NCI-H526 treated with DMSO at 0.1 percent for 48 hours (cell line): ENCODE results near the gene ARF1.

Experiments used
- DNase-seq: peaks from one replicate; lab custom pipeline; 2025; lab: John Stamatoyannopoulos, UW

Gene ARF1

DNA sequence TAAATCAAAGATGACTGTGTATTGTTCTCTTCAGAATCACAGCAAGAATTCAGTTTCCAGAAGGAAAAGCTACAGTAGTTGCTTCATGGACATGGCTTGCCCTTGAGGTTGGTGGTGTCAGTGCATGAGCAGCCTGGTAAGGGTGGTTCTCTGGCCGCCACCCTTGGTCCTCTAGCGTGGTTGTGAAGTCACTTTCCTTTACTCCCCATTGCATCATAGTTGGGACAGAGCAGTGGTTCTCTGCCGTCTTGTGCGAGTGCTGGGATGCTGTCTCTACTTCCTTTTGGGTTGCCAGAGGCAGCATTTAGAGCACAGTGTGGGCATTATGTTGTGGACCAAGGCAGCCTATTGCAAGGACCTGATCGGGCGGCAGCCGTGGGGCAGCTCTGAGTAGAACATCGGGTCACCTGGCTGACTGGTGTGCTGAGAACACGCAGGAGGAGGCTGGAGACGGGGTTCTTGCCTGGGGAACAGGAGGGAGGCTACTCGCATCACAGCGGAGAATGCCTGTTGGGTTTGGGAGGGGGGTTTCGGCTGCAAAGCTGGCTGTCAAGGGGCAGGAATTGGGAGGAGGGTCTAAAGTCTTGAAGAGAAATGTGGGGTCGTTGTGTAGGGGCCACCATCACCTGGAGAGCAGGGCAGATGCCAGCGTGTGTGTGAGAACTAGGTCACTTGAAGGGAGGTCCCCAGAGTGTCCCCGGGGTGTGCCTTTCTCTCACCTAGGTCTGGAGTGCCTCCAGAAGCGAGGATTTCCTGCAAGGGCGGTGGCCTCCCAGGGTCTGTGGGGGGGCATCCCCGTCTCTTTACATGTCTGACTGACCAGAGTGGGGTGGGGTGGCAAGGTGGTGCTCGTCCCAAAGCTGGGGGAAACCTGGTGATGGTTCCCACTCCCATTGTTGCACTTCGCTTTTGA lies 6.3 kb downstream of the ARF1 start:
- no peak for DNase-seq

DNA sequence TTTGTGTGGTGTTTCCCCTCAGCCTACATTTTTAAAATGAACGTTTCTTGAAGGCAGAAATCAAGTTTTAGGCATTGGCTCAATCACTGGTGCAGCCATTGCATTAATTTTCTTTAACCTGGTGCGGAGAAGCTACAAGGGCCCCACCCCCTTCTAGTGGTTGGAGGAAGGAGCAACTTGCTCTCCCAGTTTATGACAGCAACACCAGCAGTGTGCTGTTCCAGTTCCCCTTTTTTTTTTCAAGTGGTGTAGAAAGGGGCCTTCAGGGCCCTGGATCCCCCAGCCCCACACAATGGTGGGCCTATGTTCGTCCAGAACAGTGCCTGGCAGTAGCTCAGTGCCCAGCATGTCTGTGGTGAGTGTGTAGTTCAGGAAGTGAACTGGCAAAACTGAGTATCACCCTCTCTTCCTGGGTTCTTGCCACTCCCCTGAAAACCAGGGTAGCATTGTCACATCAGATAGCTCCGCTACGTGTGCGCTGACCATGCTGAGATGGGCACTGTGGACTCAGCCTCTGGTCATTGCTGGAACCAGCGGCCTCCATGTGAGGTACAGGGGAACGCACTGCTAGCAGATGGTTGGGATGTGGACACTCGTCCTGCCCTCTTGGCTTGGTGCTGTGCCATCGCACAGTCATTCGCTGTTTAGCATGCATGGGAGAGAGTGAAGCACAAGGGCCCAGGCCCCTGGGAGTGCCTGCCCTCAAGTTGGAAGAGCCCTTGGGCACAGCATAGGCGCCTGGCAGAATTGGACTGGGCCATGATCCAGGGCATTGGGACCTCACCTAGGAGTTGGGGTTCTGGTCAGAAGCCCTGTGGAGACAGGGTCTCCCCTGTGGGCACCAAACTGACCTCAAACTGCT lies 7.2 kb downstream of the ARF1 start:
- DNase-seq: no peak

DNA sequence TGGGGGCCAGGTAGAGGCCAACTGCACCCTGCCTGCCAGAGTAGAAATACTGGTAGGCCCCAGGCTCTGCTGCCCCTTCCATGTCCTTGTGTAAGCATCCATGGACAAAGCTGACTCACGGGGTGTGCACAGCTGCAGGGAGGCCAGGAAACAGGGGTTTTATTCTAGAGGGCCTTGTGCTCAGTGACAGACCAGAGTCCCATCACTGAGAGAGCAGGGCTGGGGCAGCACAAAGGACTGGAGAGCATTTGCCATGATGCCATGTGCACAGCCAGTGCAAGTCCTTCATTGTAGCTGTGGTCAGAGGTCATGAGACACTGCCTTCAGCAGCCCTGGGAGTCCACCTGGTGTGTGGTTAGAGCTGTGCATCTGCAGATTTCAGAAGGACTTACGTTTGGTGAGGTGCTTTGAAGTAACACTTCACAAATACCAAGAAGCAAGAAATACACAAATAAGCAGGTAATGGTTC lies 8.1 kb downstream of the ARF1 start:
- DNase-seq: no peak

DNA sequence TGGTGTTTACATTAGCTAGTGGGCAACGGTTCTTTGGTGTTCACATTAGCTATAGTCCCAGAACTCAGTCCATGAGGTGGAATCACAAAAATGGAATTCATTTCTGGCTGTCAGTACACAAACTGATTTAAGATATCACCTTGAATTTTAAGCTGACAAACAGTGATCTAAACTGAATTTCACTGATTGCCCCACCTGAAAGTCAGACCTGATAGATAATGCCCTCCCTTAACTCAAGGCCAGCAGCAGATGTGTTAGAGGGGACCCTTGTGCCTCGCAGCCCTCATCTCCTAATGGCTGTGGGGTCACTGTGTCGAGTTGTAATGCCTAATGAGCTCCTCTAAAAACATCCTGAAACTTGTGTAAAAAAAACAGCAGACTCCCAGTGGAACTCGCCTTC lies 8.6 kb downstream of the ARF1 start:
- no peak for DNase-seq

DNA sequence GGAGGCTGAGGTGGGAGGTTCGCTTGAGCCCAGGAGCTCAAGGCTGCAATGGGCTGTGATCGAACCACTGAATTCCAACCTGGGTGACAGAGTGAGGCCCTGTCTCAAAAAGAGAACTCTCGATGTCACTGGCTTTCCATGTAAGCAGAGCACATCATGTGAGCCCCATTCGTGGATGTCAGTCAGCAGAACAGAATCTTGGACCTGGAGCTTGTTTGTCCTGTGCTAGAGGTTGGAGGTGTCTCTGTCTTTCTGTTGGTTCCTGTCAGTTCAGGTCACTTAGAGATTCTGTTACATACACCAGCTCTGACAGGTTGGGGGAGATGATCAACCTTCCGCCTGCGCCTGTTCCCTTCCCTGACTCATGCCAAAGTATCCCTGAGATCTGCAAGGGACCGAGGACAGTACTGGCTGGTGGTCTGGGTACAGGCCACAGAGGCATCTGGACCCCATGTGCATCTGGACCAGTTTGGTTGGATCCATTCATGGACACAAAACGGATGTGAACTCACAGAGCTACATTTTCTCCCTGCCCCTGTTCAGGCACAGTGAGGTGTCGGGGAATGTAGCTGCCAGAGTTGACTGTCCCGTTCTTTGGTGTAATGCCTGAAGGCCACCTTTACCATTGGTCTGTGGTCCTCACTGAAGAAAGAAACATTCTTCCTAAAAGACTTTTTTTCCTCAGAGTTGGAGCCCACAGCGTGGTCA lies 10.0 kb downstream of the ARF1 start:
- no peak for DNase-seq

DNA sequence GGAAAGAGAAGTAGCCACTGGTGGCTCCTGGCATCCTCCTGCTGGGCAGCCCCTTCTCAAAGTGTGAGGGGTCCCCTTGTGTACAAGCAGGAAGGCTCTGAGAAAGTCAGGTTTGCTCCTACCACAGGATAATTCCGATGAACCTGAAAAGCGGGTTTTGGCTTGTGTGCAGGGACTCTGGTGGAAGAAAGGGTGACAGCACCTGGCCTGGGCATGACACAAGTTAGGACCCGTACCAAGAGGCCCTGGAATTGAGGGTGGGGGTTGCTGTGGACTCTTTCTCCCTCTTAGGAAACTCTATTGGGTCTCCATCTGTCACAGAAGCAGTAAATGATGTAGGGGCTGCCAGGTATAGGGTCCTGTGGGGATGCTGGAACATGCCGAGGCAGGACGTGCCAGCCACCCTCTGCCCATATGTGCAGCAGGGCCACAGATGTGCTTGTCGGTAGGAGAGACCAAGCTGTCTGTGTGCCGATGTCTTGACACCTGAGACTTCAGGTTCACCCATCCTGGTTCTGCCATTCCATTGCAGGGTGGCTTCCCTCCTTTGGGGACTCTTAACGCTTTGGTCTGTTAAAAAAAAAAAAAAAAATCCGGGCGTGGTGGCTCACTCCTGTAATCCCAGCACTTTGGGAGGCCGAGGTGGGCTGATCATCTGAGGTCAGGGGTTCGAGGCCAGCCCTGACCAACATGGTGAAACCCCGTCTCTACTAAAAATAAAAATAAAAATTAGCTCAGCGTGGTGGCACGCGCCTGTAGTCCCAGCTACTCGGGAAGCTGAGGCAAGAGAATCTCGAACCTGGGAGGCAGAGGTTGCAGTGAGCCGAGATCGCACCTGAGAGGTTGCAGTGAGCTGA lies 10.8 kb downstream of the ARF1 start:
- DNase-seq: no peak

DNA sequence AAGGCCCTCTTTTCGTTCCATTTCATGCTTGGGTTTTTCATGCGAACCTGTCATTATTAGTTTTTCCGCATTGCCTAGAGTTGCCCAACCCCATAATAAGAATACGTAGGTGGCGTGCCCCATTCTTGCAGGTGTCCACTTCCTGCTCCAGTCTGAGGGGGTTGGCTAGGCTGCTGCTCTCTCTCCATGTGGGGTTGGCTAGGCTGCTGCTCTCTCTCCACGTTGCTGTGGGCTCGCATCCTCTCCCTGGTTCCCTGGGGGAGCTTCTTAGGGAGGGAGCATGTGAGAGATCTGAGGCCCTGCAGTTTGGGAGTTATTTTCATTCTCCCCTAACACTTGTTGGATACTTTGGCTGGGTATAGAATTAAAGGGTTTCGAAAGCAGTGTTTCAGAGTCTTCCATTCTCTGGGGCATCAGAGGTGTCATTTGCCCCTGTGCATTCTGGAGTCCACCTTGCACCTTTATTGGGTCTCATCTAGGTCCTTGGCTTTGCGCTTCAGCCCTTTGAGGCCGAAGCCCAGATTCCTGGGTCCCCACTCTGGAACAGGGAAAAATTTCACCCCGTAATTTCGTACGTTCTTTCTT lies 12.0 kb downstream of the ARF1 start:
- DNase-seq: no peak

DNA sequence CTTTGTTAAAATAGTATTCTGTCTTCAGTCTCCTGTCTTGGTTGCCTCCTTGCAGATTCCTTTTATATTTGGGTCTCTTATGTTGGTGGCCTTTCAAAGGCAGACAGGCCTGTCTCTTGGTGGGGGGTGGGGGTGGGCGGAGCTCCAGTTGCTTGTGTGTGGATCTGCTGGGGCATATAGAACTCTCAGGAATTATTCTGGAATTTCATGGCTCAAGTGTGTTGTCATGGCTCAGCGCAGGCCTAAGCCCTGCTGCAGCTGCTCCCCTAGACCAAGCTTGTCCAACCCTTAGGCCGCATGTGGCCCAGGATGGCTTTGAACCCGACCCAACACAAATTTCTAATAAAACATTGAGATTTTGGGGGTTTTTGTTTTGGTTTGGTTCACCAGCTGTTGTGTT lies 12.7 kb downstream of the ARF1 start:
- no peak for DNase-seq

DNA sequence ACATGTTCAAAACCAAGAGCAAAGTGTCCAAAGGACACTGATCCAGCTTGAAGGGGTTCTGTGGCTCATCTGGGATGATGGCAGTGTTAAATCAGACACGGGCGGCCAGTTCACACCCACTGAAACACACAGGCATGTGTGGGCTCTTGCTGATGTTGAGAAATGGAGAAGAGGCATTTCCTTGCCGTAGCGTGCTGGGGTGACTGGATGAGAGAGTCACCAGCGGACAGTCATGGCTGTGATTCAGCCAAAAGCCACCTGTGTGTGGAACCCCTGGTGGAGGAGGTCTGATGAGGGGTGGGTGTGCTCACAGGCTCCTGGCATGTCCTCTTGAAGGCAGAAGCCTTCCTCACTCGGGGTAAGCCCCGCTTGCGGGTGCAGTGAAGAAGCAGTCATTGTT lies 13.4 kb downstream of the ARF1 start:
- no peak for DNase-seq

DNA sequence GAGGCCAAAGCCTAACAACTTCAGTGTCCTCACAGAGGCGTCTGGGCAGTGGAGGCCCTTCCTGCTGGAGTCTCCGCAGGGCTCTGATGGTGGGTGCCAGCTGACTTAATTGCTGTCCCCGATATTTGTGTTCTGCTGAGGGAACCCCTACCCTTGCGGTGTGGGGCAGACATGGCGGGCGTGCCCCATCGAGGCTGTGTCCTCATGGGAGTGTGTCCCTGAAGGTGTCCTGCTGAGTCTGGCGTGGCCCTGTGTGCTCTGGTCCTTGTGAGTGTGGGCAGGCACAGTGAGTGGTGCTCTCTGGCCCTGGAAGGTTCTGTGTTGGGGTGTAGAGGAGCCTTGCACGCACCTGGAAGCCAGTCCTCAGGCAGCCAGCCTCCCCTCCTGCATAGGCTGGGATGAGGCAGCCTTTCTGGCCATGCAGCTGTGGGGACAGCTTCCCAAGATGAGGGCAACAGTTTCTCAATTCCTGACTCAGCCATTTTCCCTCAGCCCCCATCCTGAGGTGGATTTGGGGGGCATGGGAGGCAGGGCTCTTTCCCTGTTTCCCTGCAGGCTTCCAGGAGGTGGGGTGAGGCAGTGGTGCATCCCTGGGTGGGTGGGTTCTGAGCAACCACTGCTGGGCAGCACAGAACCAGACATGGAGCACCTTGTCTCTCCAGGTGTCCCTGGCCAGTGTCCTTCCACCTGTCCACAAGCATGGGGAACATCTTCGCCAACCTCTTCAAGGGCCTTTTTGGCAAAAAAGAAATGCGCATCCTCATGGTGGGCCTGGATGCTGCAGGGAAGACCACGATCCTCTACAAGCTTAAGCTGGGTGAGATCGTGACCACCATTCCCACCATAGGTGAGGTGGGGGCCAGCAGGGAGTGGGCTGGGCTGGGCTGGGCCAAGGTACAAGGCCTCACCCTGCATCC lies 14.2 kb downstream of the ARF1 start:
- no peak for DNase-seq

DNA sequence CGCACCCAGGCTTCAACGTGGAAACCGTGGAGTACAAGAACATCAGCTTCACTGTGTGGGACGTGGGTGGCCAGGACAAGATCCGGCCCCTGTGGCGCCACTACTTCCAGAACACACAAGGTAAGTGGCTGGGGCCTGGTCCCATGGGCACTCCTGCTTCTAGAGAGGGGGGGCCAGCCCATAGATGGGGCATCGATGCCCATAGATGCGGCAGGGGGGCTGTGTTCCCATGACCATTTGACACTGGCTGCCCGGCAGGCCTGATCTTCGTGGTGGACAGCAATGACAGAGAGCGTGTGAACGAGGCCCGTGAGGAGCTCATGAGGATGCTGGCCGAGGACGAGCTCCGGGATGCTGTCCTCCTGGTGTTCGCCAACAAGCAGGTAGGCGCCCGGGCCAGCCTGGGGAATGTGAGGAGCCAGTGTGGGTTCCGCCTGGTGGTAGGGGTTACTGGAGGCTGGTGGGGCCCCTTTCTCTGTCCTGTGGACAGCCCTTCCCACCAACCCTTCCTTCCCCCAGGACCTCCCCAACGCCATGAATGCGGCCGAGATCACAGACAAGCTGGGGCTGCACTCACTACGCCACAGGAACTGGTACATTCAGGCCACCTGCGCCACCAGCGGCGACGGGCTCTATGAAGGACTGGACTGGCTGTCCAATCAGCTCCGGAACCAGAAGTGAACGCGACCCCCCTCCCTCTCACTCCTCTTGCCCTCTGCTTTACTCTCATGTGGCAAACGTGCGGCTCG lies 15.0 kb downstream of the ARF1 start:
- no peak for DNase-seq

DNA sequence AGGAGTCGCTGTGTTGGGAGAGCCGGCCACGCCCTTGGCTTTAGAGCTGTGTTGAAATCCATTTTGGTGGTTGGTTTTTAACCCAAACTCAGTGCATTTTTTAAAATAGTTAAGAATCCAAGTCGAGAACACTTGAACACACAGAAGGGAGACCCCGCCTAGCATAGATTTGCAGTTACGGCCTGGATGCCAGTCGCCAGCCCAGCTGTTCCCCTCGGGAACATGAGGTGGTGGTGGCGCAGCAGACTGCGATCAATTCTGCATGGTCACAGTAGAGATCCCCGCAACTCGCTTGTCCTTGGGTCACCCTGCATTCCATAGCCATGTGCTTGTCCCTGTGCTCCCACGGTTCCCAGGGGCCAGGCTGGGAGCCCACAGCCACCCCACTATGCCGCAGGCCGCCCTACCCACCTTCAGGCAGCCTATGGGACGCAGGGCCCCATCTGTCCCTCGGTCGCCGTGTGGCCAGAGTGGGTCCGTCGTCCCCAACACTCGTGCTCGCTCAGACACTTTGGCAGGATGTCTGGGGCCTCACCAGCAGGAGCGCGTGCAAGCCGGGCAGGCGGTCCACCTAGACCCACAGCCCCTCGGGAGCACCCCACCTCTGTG lies 15.9 kb downstream of the ARF1 start:
- DNase-seq: no peak

DNA sequence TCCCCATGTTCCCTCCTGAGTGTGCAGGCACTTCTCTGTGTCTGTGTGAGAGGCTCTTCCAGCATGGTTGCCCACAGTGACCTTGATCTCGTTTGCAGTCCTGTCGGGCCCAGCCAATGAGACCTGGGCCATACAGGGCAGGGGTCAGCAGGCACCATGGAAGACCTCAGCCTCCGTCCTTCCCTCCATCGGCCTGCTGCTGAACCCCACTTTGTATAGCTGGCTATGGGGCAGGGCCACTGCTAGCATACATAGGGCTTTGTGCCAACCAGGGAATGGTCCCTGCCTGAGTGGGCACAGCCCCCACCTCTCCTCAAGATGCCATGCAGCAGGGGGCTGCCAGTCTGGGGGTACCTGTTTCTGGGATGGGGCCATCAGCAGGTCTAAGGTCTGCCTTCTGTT lies 16.8 kb downstream of the ARF1 start:
- no peak for DNase-seq

DNA sequence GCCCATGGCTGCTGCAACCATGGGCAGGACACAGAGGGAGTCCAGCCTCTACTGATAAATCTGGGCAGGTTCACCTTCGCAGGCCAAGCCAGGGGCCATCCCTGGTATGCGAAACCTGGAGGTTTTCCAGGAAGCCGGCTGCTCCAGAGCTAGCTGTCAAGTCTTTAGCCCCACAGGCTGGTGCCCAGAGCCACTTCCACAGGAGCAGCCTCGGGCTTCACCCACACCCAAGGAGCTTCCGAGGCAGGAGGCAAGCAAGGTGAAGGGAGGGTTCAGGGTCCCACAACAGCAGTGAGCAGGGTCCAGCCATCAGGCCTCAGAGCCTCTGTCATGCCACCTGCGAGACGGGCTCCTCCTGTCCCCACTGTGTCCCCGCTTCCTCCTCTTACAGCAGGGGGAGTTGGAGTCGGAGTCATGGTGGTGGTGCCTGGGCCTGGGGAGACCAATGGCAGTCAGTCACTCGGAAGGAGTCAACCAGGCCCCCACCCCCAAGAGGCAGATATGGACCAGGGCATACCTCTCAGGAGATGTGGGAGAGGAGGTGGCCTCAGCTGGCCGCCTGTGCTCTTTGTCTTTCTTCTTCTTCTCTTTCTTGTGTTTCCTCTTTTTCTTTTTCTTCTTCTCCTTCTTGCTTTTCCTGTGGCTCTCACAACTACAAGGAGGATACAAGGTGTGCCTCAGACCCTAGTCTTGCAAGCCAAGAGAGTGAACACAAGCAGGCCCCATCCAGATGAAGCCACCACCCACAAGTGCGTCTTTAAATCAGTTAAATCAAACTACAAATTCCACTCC lies 18.5 kb downstream of the ARF1 start:
- DNase-seq: no peak

DNA sequence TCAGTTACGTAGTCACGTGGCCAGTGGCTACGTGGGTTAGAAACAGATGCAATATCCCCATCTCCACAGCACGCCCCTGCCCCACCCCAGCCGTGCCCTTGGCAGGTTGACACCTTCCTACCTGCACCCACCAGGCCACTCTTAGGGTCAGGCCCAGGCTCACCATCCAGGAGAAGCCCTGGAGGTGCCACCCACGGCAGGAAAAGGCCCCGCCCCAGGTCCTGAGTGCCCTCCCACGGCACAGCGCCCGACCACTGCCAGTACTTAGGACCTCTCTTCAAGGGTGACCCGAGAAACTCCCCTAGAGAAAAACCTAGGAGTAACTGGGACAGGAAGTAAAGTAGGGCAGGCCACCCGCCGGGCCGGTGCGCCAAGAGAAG lies 19.1 kb downstream of the ARF1 start:
- no peak for DNase-seq

DNA sequence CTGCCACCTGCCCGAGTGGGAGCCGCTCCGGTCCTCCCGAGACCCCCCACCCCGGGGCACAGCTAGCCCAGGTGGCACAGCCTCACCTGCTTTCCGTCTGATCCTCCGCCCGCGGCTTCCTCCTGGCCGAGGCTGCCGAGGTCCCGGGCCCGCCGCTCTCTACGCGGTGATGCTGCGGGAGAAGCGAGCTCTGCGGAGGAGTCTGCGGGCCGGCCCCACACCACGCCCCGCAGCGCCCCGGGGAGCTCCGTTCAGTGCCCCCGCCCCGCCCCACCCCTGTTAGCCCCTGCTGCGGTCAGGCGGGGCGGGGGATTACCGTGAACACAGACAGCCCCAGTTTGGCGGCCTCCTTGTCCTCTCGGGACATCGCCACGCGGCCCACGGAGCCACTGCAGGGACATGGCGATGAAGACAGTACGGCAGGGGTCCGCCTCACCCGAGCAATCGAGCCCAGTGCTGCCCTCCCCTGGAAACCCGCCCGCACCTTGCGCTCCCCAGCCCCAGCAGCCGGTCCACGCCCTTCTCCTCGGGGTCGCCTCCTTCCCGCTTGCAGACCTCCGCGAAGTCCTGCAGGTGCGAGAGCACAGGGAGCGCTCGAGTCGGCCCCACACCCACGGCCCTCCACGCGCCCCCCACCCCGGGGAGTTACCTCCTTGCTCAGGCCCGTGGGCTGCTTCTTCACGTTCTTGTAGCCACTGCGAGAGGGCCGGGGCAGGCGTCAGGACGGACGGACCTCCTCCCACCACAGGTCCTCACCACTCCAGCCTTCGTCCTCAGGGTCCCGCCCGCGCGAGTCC lies 19.7 kb downstream of the ARF1 start:
- no peak for DNase-seq
